Heart right ventricle (tissue), 16 donors: ENCODE results near the gene RHBDL1. TPM values are rescaled to one million over a fixed set of nuclear protein-coding genes. Genes with fewer than 3 reads are reported as not detected.

Experiments used
- ATAC-seq, 8 donors: fragments of 200-7000 bp; cut with Tn5 transposase; one replicate each; pipeline ENCODE4 v1.9.1; 2020; ENCODE audit warnings: mild to moderate bottlenecking in 8 of 8, moderate library complexity in 8 of 8, moderate number of reproducible peaks in 1 of 8
- DNase-seq, 2 donors: peaks; one replicate each; pipeline ENCODE4 v3.0.0-alpha.2; 2020
- H3K27ac ChIP-seq, 10 donors: fragments of 200-600 bp; sonication (generic) in 2 of 10; one replicate each; pipeline versions ENCODE4 v1.5.0 to v1.8.0; 2020 to 2022; ENCODE audit warnings: mild to moderate bottlenecking in 3 of 10
- H3K27me3 ChIP-seq, 7 donors: fragments of 200-600 bp; one replicate each; pipeline ENCODE4 v1.8.0; 2021 to 2022; ENCODE audit warnings: mild to moderate bottlenecking in 2 of 7
- H3K36me3 ChIP-seq, 9 donors: fragments of 200-600 bp; sonication (generic) in 1 of 9; one replicate each; pipeline versions ENCODE4 v1.5.0 to v1.8.0; 2020 to 2022; ENCODE audit warnings: mild to moderate bottlenecking in 2 of 9
- H3K4me1 ChIP-seq, 9 donors: fragments of 200-600 bp; sonication (generic) in 1 of 9; one replicate each; pipeline versions ENCODE4 v1.5.0 to v1.8.0; 2020 to 2022; ENCODE audit warnings: mild to moderate bottlenecking in 4 of 9
- H3K4me3 ChIP-seq, 10 donors: fragments of 200-600 bp; sonication (generic) in 2 of 10; one replicate each; pipeline versions ENCODE4 v1.5.0 to v1.8.0; 2020 to 2022; ENCODE audit warnings: mild to moderate bottlenecking in 7 of 10, moderate library complexity in 2 of 10
- H3K9me3 ChIP-seq, 11 donors: fragments of 200-600 bp in 10 of 11; sonication (generic) in 2 of 11; one replicate each; pipeline versions ENCODE4 v1.5.0 to v1.8.0; 2013 to 2022; ENCODE audit warnings: mild to moderate bottlenecking in 2 of 11, control low read depth in 1 of 11, moderate library complexity in 1 of 11
- WGBS, 2 donors: extraction: QIAGEN DNeasy Blood & Tissue Kit; methylation state at CpG; one replicate each; pipeline ENCODE4 v1.1.7; 2013; ENCODE audit warnings: inconsistent platforms in 1 of 2; 5-methylcytosine and 5-hydroxymethylcytosine counted together
- intact Hi-C, 10 donors: fragments of 100-400 bp; cut with DNase I; formaldehyde crosslinking; loops; one replicate each; pipeline versions ENCODE4 v1.11.1 to v1.14.2; 2022
- polyA plus RNA-seq, 2 donors: library from polyadenylated mRNA; stranded (reverse); fragments of 200-250 nt; gene quantifications; one replicate each; pipeline ENCODE4 v1.2.3, GENCODE V29; 2013
- total RNA-seq, 10 donors: library from RNA; stranded (reverse); fragmentation: NEBNext Ultra II Directional in 3 of 10; extraction: Animal tissue kit (Norgen Biotek cat#: 25700) in 3 of 10; gene quantifications; one replicate each; pipeline versions ENCODE4 v1.2.1 to v1.2.4, GENCODE V29; 2021 to 2023
- TF ChIP-seq, protein P1 (sequence below), 9 donors: fragments of 200-600 bp; sonication (generic) in 2 of 9; IDR thresholded peaks; one replicate each; pipeline versions ENCODE4 v1.5.0 to v1.8.0; 2021 to 2022; ENCODE audit warnings: antibody characterized with exemption in 9 of 9, mild to moderate bottlenecking in 5 of 9, moderate library complexity in 1 of 9
- donor health status: Arrhythmogenic right ventricular cardiomyopathy.
- donor health status: ischemic (EF 13 %, LVEDD 7.1; RV severe dilation, severe dysfunction).
- donor health status: healthy with polysubstance abuse.
- donor health status: DM: no; HTN: yes; CAD: no.
- donor health status: DM: no; HTN: no; CAD: no.
- donor health status: ischemic (EF 25% LVEDD 6.9; RV normal size, moderate dysfunction).
- donor health status: ischemic (EF 25% LVEDD 5.7; RV mildly dilated, moderate dysfunction).
- donor health status: healthy.
- donor health status: DM: yes; HTN: yes; CAD: no.
- donor health status: Ischemic cardiomyopathy.
- donor health status: ischemic (EF 35%, LVEDD 5.7; RV mildly dilated, moderate dysfunction).
- donor health status: nonischemic (EF 11% LVEDD 7.7; RV severe dilation, severe dysfunction).
- donor health status: DM: yes; HTN: yes; CAD: no.
- donor health status: PGD.
- donor health status: ischemic (EF 29% LVEDD 5.4; RV normal size, mild dysfunction).
- donor health status: nonischemic (EF 23%, LVEDD 6.1; RV moderate dilation, normal function).

Gene RHBDL1
- total and polyA plus RNA-seq, 12 donors, result 0.90 to 7.4 (median 2.1) TPM

- Histone ChIP-seq H3K27me3 (peaks cover 37 to 95% (median 87%) of the 10 kb centered on the region in 7 donors), H3K9me3 (no peaks in the 10 kb centered on the region), H3K27ac (no peak overlapping the region), H3K36me3 (no peaks in the 10 kb centered on the region), H3K4me1 (peaks cover 4 to 22% (median 8%) of the 10 kb centered on the region in 9 donors), H3K4me3 (no peak overlapping the region)
- ATAC-seq (no peak), DNase-seq (no peak)
- 35 to 41% methylated on average over 14 of the region's 14 CpGs for WGBS, 2 donors
- TF ChIP-seq, protein P1, sequence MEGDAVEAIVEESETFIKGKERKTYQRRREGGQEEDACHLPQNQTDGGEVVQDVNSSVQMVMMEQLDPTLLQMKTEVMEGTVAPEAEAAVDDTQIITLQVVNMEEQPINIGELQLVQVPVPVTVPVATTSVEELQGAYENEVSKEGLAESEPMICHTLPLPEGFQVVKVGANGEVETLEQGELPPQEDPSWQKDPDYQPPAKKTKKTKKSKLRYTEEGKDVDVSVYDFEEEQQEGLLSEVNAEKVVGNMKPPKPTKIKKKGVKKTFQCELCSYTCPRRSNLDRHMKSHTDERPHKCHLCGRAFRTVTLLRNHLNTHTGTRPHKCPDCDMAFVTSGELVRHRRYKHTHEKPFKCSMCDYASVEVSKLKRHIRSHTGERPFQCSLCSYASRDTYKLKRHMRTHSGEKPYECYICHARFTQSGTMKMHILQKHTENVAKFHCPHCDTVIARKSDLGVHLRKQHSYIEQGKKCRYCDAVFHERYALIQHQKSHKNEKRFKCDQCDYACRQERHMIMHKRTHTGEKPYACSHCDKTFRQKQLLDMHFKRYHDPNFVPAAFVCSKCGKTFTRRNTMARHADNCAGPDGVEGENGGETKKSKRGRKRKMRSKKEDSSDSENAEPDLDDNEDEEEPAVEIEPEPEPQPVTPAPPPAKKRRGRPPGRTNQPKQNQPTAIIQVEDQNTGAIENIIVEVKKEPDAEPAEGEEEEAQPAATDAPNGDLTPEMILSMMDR (IDR thresholded peaks at IDR 0.05), result no peak
- intact Hi-C loops, result no loop called here
Observed at GRCh38 chr16:707062-707538, 31.6 kb downstream of the RHBDL1 start.

DNA sequence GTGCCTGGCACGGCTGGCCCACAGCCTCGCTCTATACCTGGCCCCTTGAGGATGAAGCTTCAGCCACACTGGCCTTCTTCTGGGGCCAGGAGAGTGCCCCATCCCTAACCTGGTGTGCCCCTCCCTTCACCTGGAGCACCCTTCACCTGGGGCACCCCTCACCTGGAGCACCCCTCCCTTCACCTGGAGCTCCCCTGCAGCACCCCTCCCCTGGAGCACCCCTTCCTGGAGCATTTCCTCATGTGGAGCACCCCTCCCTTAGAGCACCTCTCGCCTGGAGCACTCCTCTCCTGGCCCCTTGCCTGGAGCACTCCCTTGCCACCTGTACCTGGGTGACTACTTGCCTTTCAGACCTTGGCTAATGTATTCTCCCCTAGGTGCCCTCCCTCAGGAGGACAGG is 32.5 kb downstream of the RHBDL1 start:
- ATAC-seq (no peak), DNase-seq (no peak)
- Histone ChIP-seq H3K27ac (no peak overlapping the region), H3K4me3 (no peak overlapping the region), H3K27me3 (peaks cover 28 to 87% (median 78%) of the 10 kb centered on the region in 7 donors), H3K9me3 (no peaks in the 10 kb centered on the region), H3K4me1 (peaks cover 4 to 22% (median 8%) of the 10 kb centered on the region in 9 donors), H3K36me3 (no peaks in the 10 kb centered on the region)
- intact Hi-C loops, result no loop called here
- TF ChIP-seq, protein P1 (IDR thresholded peaks at IDR 0.05), result no peak
- 56 to 59% methylated on average over 3 of the region's 3 CpGs for WGBS, 2 donors

DNA sequence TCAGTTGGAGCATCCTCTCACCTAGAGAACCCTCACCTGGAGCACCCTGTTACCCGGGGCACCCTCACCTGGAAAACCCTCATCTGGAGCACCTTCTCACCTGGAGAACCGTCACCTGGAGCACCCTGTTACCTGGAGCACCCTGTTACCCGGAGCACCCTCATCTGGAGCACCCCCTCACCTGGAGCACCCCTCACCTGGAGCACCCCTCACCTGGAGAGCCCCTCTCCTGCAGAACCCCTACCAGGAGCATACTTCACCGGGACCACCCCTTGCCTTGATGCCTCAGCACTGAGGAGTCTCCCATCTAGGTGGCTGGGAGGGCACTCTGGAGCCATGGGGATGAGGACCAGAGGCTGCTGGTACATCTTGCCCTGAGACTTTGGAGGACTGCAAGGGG is 33.5 kb downstream of the RHBDL1 start:
- TF ChIP-seq, protein P1 (IDR thresholded peaks at IDR 0.05), result no peak

GRCh38 chr16:709566-710499 is 34.4 kb downstream of the RHBDL1 start:
- DNase-seq (peak in 1 of 2 donors; percentile 65), ATAC-seq (peak in 6 of 8 donors; percentile 25 to 52 (median 34))
- intact Hi-C loops, result loop anchor here in 9 of 10 donors (2.0 to 10.0 kb wide), 7 partner anchors 72 to 387 kb away; partner anchors contain the start of genes CHTF18 (in 3 of the 9), RPUSD1 (in 3 of the 9) and C1QTNF8 (in 1 of the 9)
- H3K27me3 ChIP-seq, result peaks cover 15 to 74% (median 60%) of the 10 kb centered on the region in 7 donors
- H3K4me3 ChIP-seq, result no peak overlapping the region
- 15 to 21% methylated on average over 30 of the region's 30 CpGs for WGBS, 2 donors
- H3K9me3 ChIP-seq, result no peaks in the 10 kb centered on the region
- peaks cover 9 to 29% (median 16%) of the 10 kb centered on the region in 9 donors for H3K4me1 ChIP-seq
- no peak overlapping the region for H3K27ac ChIP-seq
- no peaks in the 10 kb centered on the region for H3K36me3 ChIP-seq
- TF ChIP-seq, protein P1 (IDR thresholded peaks at IDR 0.05), result no peak

More for the DNA sequence above, 33.5 kb downstream of the RHBDL1 start:
- WGBS, 2 donors, result 62 to 70% methylated on average over 4 of the region's 4 CpGs
- intact Hi-C loops, result no loop called here
- Histone ChIP-seq H3K27me3 (peaks cover 19 to 78% (median 69%) of the 10 kb centered on the region in 7 donors), H3K4me1 (peaks cover 4 to 22% (median 8%) of the 10 kb centered on the region in 9 donors), H3K9me3 (no peaks in the 10 kb centered on the region), H3K36me3 (no peaks in the 10 kb centered on the region), H3K27ac (no peak overlapping the region), H3K4me3 (no peak overlapping the region)
- DNase-seq (no peak), ATAC-seq (no peak)
